GM19238 (cell line): ENCODE measurements around the gene TMC5.

ENCODE experiments used
- DNase-seq: peaks from one replicate; pipeline ENCODE4 v3.0.0; 2011; ENCODE audit warnings: low spot score; ENCODE audit not compliant: insufficient read length

Gene TMC5

GRCh38 chr16:19458722-19459379, 41.2 kb downstream of the TMC5 start:
- no peak for DNase-seq

- no peak for DNase-seq
These were observed 42.7 kb downstream of the TMC5 start for GRCh38 chr16:19460397-19460796.

GRCh38 chr16:19463468-19464315, 46.0 kb downstream of the TMC5 start:
- DNase-seq: no peak

- DNase-seq: no peak
These were observed 50.6 kb downstream of the TMC5 start for GRCh38 chr16:19468300-19468699.

- DNase-seq: no peak
These were observed 54.8 kb downstream of the TMC5 start for GRCh38 chr16:19472482-19472881.

GRCh38 chr16:19474617-19475016, 56.9 kb downstream of the TMC5 start:
- no peak for DNase-seq

- DNase-seq: no peak
These were observed 60.8 kb downstream of the TMC5 start for GRCh38 chr16:19478505-19478904.

- no peak for DNase-seq
These were observed 61.6 kb downstream of the TMC5 start for GRCh38 chr16:19479302-19479721.

GRCh38 chr16:19481296-19481695, 63.6 kb downstream of the TMC5 start:
- no peak for DNase-seq

- no peak for DNase-seq
These were observed 64.1 kb downstream of the TMC5 start for GRCh38 chr16:19481769-19482168.

- no peak for DNase-seq
These were observed 64.6 kb downstream of the TMC5 start for GRCh38 chr16:19482291-19482690.

- DNase-seq: no peak
These were observed 66.4 kb downstream of the TMC5 start for GRCh38 chr16:19484096-19484495.

GRCh38 chr16:19485611-19486010, 67.9 kb downstream of the TMC5 start:
- DNase-seq: no peak

- DNase-seq: no peak
These were observed 68.4 kb downstream of the TMC5 start for GRCh38 chr16:19486051-19486450.

- no peak for DNase-seq
These were observed 69.2 kb downstream of the TMC5 start for GRCh38 chr16:19486750-19487325.

- no peak for DNase-seq
These were observed 70.5 kb downstream of the TMC5 start for GRCh38 chr16:19488213-19488640.

GRCh38 chr16:19490619-19491018, 72.9 kb downstream of the TMC5 start:
- no peak for DNase-seq

GRCh38 chr16:19497176-19497575, 79.5 kb downstream of the TMC5 start:
- DNase-seq: no peak

- DNase-seq: no peak
These were observed 81.3 kb downstream of the TMC5 start for GRCh38 chr16:19499006-19499405.

GRCh38 chr16:19499481-19499880, 81.8 kb downstream of the TMC5 start:
- no peak for DNase-seq

GRCh38 chr16:19502395-19503131, 84.9 kb downstream of the TMC5 start:
- no peak for DNase-seq
